HFF-Myc (cell line): ENCODE results near the gene BNC2.

Experiments used
- DNase-seq: peaks from one replicate; pipeline ENCODE4 v3.0.0-alpha.2; 2011; ENCODE audit warnings: low read depth; ENCODE audit errors: extremely low read depth
- H3K4me3 ChIP-seq: replicated peaks from 2 replicates; pipeline ENCODE4 v1.5.1; 2011; ENCODE audit warnings: low read depth, mild to moderate bottlenecking, control low read depth, low read length
- TF ChIP-seq, protein P1 (sequence below): IDR thresholded peaks from 2 replicates; pipeline ENCODE4 v1.5.1; 2012; ENCODE audit warnings: mild to moderate bottlenecking, low read depth, low read length, control low read depth; ENCODE audit errors: missing control alignments

BNC2 gene

DNA sequence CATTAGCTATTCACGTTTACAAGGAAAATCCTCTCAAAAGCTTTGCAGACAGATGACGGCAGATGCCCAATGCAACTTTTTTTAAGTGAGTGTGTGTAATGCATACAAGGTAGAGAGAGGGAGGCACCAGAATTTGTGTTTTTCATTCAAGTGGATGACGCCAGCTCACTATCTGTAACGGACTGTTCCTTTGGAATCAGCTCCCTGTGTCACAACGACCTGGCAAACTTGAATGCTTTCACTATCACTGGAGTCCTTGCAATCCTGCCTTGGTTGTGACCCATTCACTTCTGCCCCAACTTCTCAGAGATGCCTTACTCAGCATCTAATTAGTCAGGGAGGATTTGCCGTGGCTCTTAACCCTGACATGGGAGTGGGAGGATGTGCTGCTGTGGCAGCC, 148.5 kb downstream of the BNC2 start:
- TF ChIP-seq, protein P1, sequence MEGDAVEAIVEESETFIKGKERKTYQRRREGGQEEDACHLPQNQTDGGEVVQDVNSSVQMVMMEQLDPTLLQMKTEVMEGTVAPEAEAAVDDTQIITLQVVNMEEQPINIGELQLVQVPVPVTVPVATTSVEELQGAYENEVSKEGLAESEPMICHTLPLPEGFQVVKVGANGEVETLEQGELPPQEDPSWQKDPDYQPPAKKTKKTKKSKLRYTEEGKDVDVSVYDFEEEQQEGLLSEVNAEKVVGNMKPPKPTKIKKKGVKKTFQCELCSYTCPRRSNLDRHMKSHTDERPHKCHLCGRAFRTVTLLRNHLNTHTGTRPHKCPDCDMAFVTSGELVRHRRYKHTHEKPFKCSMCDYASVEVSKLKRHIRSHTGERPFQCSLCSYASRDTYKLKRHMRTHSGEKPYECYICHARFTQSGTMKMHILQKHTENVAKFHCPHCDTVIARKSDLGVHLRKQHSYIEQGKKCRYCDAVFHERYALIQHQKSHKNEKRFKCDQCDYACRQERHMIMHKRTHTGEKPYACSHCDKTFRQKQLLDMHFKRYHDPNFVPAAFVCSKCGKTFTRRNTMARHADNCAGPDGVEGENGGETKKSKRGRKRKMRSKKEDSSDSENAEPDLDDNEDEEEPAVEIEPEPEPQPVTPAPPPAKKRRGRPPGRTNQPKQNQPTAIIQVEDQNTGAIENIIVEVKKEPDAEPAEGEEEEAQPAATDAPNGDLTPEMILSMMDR = no peak
- no peak overlapping the region for H3K4me3 ChIP-seq
- no peak for DNase-seq

DNA sequence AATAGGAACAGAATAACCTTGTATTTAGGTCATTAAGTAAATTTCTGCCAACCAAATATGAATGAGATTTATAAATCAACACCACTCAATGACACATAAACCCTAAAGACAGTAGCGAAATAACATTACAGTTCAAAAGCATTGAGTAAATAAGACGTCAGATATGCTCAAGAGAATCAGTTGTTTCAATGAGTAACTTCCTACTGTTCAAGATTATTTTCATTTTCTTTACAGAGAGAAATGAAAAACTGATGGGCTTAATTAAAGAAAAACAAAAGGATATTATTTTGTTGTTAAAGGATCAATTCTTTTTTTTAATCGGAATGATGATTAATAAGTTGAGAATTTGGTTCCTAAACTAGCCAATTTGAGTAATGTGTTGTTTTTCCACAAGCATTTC, 150.1 kb downstream of the BNC2 start:
- no peak overlapping the region for H3K4me3 ChIP-seq
- TF ChIP-seq, protein P1 = no peak
- no peak for DNase-seq

DNA sequence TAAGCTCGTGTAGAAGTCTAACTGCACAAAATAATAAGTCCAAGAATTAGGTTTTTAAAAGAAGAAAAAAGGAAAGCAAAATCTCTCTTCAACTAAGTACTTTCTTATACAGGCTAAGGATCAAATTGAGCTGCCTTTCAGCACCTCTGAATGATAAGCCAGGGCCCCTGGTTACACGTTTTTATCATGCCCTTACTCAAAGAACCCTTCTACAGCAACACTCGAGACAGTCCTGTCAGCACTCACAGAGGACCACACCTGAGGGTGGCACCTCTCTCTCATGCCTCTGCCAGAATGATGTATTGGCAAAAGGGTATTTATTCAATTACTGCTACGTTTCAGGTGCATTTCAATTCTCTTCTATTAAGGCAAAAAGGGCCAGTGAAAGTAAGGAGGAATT, 150.5 kb downstream of the BNC2 start:
- no peak overlapping the region for H3K4me3 ChIP-seq
- DNase-seq = no peak
- TF ChIP-seq, protein P1 = no peak

DNA sequence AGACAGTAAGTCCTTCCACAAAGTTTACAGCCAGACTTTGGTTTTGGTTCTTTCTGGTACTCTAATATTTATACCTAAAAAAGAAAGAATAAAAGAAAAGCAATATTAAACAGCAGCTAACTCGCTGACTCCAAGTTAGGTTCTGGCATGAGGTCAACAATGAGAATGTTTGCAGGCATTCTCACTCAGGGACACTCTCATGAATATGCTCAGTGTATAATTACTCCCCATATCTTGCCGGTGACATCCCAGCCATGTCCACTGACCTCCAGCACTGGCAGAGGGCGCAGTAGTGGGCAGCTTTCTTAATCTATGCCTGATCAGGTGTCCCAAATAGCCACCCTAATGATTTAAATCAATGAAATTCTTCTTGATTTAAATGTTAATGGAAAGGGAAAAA, 151.5 kb downstream of the BNC2 start:
- DNase-seq = no peak
- H3K4me3 ChIP-seq = no peak overlapping the region
- TF ChIP-seq, protein P1 = no peak

- no peak for DNase-seq
- TF ChIP-seq, protein P1 = no peak
- no peak overlapping the region for H3K4me3 ChIP-seq
These were observed 152.2 kb downstream of the BNC2 start for GRCh38 chr9:16718296-16718695.

DNA sequence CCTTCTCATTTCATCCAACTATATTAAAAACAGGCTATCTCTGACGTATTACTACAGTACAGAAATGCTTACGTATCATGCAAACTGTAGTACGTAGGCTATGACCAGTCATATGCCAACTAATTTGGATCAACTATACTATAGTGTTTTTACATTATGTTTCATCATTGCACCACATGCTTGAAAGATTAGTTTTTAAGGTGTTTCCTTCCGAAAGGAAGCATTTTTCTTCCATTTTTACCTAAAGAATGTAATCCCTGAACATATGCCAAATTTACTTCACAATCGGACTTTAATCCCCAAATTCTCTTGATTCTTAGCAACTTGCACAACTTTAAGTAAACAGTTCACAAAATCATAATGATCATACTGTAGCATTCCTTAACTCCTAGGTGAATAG, 153.9 kb downstream of the BNC2 start:
- TF ChIP-seq, protein P1 = no peak

DNA sequence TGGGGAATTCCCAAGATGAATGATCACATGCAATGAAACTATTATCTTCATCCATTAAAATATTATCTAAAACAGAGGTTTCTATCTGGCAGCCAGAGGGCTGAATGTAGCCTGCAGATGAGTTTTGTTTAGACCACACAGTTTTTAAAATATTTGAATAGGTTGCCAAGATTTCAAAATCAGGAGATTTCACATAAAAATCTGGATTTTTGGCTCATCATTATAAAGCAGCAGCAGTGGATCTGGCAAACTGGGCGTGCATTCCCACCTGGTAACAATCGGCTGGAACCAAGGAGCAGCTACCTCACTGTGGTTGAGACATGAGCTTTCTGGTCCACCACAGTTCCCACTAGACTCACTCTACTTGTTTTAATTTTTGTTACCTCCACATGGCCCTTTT, 155.1 kb downstream of the BNC2 start:
- TF ChIP-seq, protein P1 = no peak
- no peak for DNase-seq
- no peak overlapping the region for H3K4me3 ChIP-seq

More for the DNA sequence above, 153.9 kb downstream of the BNC2 start:
- no peak overlapping the region for H3K4me3 ChIP-seq
- DNase-seq = no peak
